ENCODE results near the gene DLX3.

DNA sequence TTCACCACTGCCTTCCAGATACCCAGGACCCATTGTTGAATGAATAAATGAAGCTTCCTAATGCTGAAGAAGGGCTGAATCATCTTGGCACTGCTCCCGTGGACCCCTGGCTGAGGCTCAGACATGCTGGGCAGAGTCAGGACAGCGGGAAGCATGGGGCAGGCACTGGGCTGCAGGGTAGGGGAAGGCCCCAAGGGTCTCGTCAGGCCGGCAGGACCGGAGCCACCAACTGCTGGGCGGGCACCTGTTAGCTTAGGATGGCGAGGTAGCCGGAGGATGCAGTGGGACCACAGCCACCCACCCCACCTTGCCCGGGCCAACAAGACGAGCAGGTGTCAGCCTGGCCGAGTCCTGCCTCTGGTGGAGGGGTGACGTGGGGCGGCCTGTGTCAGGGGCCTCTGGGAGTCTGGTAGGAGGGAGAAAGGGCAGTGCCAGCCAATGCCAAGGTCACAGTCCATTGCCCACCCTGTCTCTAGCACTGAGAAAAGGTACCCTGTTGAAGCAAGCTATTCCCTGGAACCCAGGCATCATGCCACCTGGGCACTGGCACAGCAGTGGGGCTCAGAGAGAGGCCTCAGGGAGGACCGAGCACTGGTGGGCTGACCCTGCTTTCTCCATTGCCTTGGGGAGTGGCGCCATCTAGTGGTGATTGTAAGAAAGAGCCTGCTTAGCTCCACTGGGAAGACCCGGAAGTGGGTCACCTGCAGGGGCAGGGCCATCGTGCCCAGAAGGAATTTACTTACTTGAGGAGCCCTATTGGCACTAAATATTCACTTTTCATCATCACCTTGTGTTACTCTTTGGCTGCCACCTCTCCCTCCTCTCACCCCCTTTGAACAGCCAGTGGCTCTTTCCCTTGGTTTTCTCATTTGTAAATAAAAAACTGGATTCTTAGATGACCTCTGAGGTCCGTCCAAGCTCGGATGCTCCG is 3.0 kb upstream of the DLX3 start:
- TF ChIP-seq POLR2AphosphoS5 (IDR thresholded peaks at IDR 0.05) (no peak), POLR2A (IDR thresholded peaks at IDR 0.05) (no peak)
- TF ChIP-seq, protein P1, sequence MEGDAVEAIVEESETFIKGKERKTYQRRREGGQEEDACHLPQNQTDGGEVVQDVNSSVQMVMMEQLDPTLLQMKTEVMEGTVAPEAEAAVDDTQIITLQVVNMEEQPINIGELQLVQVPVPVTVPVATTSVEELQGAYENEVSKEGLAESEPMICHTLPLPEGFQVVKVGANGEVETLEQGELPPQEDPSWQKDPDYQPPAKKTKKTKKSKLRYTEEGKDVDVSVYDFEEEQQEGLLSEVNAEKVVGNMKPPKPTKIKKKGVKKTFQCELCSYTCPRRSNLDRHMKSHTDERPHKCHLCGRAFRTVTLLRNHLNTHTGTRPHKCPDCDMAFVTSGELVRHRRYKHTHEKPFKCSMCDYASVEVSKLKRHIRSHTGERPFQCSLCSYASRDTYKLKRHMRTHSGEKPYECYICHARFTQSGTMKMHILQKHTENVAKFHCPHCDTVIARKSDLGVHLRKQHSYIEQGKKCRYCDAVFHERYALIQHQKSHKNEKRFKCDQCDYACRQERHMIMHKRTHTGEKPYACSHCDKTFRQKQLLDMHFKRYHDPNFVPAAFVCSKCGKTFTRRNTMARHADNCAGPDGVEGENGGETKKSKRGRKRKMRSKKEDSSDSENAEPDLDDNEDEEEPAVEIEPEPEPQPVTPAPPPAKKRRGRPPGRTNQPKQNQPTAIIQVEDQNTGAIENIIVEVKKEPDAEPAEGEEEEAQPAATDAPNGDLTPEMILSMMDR (IDR thresholded peaks at IDR 0.05) = peak; percentile 75 to 95 (median 95)

Data from breast epithelium (tissue), 3 donors.